Ascending aorta (tissue), 2 donors: Measurements from ENCODE around the gene ADAMTS2. TPM values are rescaled to one million over a fixed set of nuclear protein-coding genes. Genes with fewer than 3 reads are reported as not detected.

Experiments used
- DNase-seq, 2 donors: peaks; one replicate each; pipeline ENCODE4 v3.0.0-alpha.2; 2019; ENCODE audit warnings: low spot score in 2 of 2
- H3K27ac ChIP-seq, 2 donors: fragments of 200-600 bp; sonication (generic); one replicate each; pipeline ENCODE4 v1.5.1; 2016 to 2017; ENCODE audit warnings: mild to moderate bottlenecking in 1 of 2
- H3K27me3 ChIP-seq: fragments of 200-600 bp; sonication (generic); one replicate; pipeline ENCODE4 v1.5.1; 2017
- H3K36me3 ChIP-seq, 2 donors: fragments of 200-600 bp; sonication (generic); one replicate each; pipeline ENCODE4 v1.5.1; 2016
- H3K4me1 ChIP-seq, 2 donors: fragments of 200-600 bp; sonication (generic); one replicate each; pipeline ENCODE4 v1.5.1; 2016 to 2017; ENCODE audit warnings: mild to moderate bottlenecking in 1 of 2
- H3K4me3 ChIP-seq, 2 donors: fragments of 200-600 bp; sonication (generic); one replicate each; pipeline ENCODE4 v1.5.1; 2016 to 2017; ENCODE audit warnings: mild to moderate bottlenecking in 1 of 2
- H3K9me3 ChIP-seq, 2 donors: fragments of 200-600 bp; sonication (generic); one replicate each; pipeline ENCODE4 v1.5.1; 2016
- CTCF ChIP-seq, 3 experiments: fragments of 200-600 bp in 2 of 3; fragments of 450-650 bp in 1 of 3; sonication (generic) in 2 of 3; IDR thresholded peaks; one replicate each; pipeline ENCODE4 v1.5.1; 2016 to 2019; ENCODE audit warnings: antibody characterized with exemption in 3 of 3, mild to moderate bottlenecking in 1 of 3, moderate library complexity in 1 of 3
- intact Hi-C: fragments of 100-400 bp; cut with DNase I; formaldehyde crosslinking; loops from one replicate; pipeline ENCODE4 v1.15.1; 2023
- total RNA-seq: library from RNA; depleted of rRNA; stranded (reverse); fragments of >200 nt; gene quantifications from one replicate; pipeline ENCODE4 v1.1.0, GENCODE V29; 2016

Gene ADAMTS2
- total RNA-seq, 1 donor from 2014 or later, result 51.0 TPM

- intact Hi-C loops, result no loop called here
- H3K4me1 ChIP-seq, result no peaks in the 10 kb centered on the region
Observed at GRCh38 chr5:179129607-179130071, 215.6 kb downstream of the ADAMTS2 start.

GRCh38 chr5:179128976-179129375, 216.3 kb downstream of the ADAMTS2 start:
- Histone ChIP-seq H3K36me3 (peaks cover 11 to 29% of the 10 kb centered on the region in 2 donors), H3K9me3 (no peaks in the 10 kb centered on the region)
- no peak for DNase-seq

More at GRCh38 chr5:179129607-179130071, 215.6 kb downstream of the ADAMTS2 start:
- no peak for TF ChIP-seq CTCF (IDR thresholded peaks at IDR 0.05)
- Histone ChIP-seq H3K27me3 (no peaks in the 10 kb centered on the region), H3K27ac (no peak overlapping the region), H3K4me3 (no peak overlapping the region), H3K36me3 (peaks cover 11 to 29% of the 10 kb centered on the region in 2 donors), H3K9me3 (no peaks in the 10 kb centered on the region)
- no peak for DNase-seq

GRCh38 chr5:179128041-179128365, 217.3 kb downstream of the ADAMTS2 start:
- no peak overlapping the region for H3K27ac ChIP-seq
- no peaks in the 10 kb centered on the region for H3K9me3 ChIP-seq
- H3K4me3 ChIP-seq, result no peak overlapping the region
- no peaks in the 10 kb centered on the region for H3K27me3 ChIP-seq
- no peaks in the 10 kb centered on the region for H3K4me1 ChIP-seq
- no peak for TF ChIP-seq CTCF (IDR thresholded peaks at IDR 0.05)
- peaks cover 11 to 29% of the 10 kb centered on the region in 2 donors for H3K36me3 ChIP-seq
- intact Hi-C loops, result no loop called here
- no peak for DNase-seq

More at GRCh38 chr5:179128976-179129375, 216.3 kb downstream of the ADAMTS2 start:
- Histone ChIP-seq H3K27me3 (no peaks in the 10 kb centered on the region), H3K27ac (no peak overlapping the region), H3K4me1 (no peaks in the 10 kb centered on the region), H3K4me3 (no peak overlapping the region)
- intact Hi-C loops, result no loop called here
- TF ChIP-seq CTCF (IDR thresholded peaks at IDR 0.05), result no peak

- no peak overlapping the region for H3K4me3 ChIP-seq
- H3K9me3 ChIP-seq, result no peaks in the 10 kb centered on the region
- peaks cover 11 to 29% of the 10 kb centered on the region in 2 donors for H3K36me3 ChIP-seq
- no peaks in the 10 kb centered on the region for H3K27me3 ChIP-seq
- H3K27ac ChIP-seq, result no peak overlapping the region
- peak in 1 of 2 donors; percentile 50 for DNase-seq
- no peak for TF ChIP-seq CTCF (IDR thresholded peaks at IDR 0.05)
- H3K4me1 ChIP-seq, result no peaks in the 10 kb centered on the region
- intact Hi-C loops, result no loop called here
Observed at GRCh38 chr5:179127136-179128040, 217.9 kb downstream of the ADAMTS2 start.

GRCh38 chr5:179126506-179126991, 218.7 kb downstream of the ADAMTS2 start:
- no peak for TF ChIP-seq CTCF (IDR thresholded peaks at IDR 0.05)
- intact Hi-C loops, result no loop called here
- peak in 1 of 2 donors; percentile 43 for DNase-seq
- Histone ChIP-seq H3K4me1 (no peaks in the 10 kb centered on the region), H3K27me3 (no peaks in the 10 kb centered on the region), H3K27ac (no peak overlapping the region), H3K9me3 (peaks cover 3 to 4% of the 10 kb centered on the region in 2 donors), H3K36me3 (peaks cover 5 to 24% of the 10 kb centered on the region in 2 donors), H3K4me3 (no peak overlapping the region)
